Mesothelial cell of epicardium (in vitro differentiated cells): ENCODE data around the gene HHAT. TPM values are rescaled to one million over a fixed set of nuclear protein-coding genes. Genes with fewer than 3 reads are reported as not detected.

ENCODE experiments used
- DNase-seq, 2 experiments: peaks; one replicate each; pipeline ENCODE4 v3.0.0; 2021; ENCODE audit warnings: low spot score in 2 of 2; ENCODE audit not compliant: unreplicated experiment in 2 of 2
- H3K27ac Mint-ChIP-seq: 2 replicates; pipeline ENCODE4 v1.8.0; 2021; ENCODE audit warnings: mixed read lengths
- H3K27me3 Mint-ChIP-seq: 2 replicates; pipeline ENCODE4 v1.8.0; 2021; ENCODE audit warnings: low read depth, mixed read lengths
- H3K36me3 Mint-ChIP-seq: 2 replicates; pipeline ENCODE4 v1.8.0; 2021; ENCODE audit warnings: mixed read lengths
- H3K4me1 Mint-ChIP-seq: 2 replicates; pipeline ENCODE4 v1.8.0; 2021; ENCODE audit warnings: mixed read lengths
- H3K4me3 Mint-ChIP-seq: 2 replicates; pipeline ENCODE4 v1.8.0; 2021; ENCODE audit warnings: mild to moderate bottlenecking, moderate library complexity, mixed read lengths
- H3K9me3 Mint-ChIP-seq: 2 replicates; pipeline ENCODE4 v1.8.0; 2021; ENCODE audit warnings: mixed read lengths
- CTCF ChIP-seq: fragments of 200-600 bp; sonication (generic); IDR thresholded peaks from one replicate; pipeline ENCODE4 v1.5.0; 2021; ENCODE audit warnings: antibody characterized with exemption; ENCODE audit not compliant: unreplicated experiment
- total RNA-seq: library from RNA; stranded (reverse); gene quantifications from 3 replicates; pipeline ENCODE4 v1.2.1, GENCODE V29; 2021

HHAT gene
- total RNA-seq, 1 donor from 2014 or later, result 19.2 TPM

DNA sequence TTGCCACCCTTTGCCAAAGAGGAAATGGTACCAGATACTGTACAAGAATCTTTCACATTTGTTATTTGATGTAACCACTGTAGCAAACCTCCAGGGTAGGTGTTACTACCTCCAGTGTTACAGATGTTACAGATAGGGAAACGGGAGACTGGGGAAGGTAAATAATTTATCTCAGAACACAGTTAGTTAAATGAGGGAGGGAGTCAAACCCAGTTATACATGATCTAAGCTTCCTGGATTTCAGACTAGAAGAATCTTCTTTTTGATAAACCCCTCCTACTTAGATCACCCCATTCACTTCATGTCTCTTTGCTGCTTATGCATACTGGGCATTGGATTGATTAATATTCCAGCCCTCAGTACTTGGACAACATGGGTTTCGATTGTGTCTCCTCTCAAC is 276.4 kb downstream of the HHAT start:
- TF ChIP-seq CTCF, result no peak
- Mint-ChIP-seq H3K4me1 (no peaks in the 10 kb centered on the region), H3K27ac (no peak overlapping the region), H3K36me3 (peaks cover 11% of the 10 kb centered on the region), H3K9me3 (peaks cover 25% of the 10 kb centered on the region), H3K27me3 (no peaks in the 10 kb centered on the region), H3K4me3 (no peak overlapping the region)
- no peak for DNase-seq

GRCh38 chr1:210607361-210607760 is 278.7 kb downstream of the HHAT start:
- H3K27me3 Mint-ChIP-seq, result no peaks in the 10 kb centered on the region
- peaks cover 8% of the 10 kb centered on the region for H3K36me3 Mint-ChIP-seq
- peaks cover 22% of the 10 kb centered on the region for H3K9me3 Mint-ChIP-seq
- H3K27ac Mint-ChIP-seq, result no peak overlapping the region
- H3K4me1 Mint-ChIP-seq, result no peaks in the 10 kb centered on the region
- TF ChIP-seq CTCF, result no peak
- no peak for DNase-seq
- H3K4me3 Mint-ChIP-seq, result no peak overlapping the region

DNA sequence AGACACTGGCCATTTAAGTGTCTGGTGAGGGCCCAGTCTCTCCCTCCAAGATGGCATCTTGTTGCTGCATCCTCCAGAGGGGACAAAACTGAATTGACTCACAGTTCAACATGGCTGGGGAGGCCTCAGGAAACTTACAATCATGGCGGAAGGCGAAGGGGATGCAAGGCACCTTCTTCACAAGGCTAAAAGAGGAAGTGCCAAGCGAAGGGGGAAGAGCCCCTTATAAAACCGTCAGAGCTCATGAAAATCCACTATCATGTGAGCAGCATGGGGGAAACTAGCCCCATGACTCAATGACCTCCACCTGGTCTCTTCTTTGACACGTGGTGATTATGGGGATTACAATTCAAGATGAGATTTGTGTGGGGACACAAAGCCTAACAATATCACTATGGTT is 280.1 kb downstream of the HHAT start:
- no peak for DNase-seq
- no peak for TF ChIP-seq CTCF
- Mint-ChIP-seq H3K4me3 (no peak overlapping the region), H3K36me3 (peaks cover 11% of the 10 kb centered on the region), H3K27me3 (no peaks in the 10 kb centered on the region), H3K4me1 (no peaks in the 10 kb centered on the region), H3K9me3 (peaks cover 33% of the 10 kb centered on the region), H3K27ac (no peak overlapping the region)

DNA sequence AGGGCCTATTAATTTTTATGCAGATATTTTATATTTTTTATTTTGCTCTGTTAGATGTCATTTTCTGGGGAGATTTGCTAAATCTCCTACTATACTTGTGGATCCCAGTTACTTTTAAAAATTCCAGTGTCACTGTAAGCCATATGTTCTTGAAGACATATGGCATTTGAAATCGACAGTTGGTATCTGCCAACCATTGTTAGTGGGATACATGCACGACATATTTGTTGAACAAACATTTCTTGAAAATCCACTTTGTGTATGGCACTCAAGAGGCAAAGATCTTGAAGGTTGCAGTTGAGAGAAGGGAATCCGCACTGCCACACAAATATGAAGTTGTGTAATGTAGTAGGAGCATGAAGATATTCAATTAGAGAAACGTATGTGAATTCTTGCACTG is 287.7 kb downstream of the HHAT start:
- no peak overlapping the region for H3K27ac Mint-ChIP-seq
- TF ChIP-seq CTCF, result no peak
- no peak overlapping the region for H3K4me3 Mint-ChIP-seq
- H3K4me1 Mint-ChIP-seq, result no peaks in the 10 kb centered on the region
- peaks cover 2% of the 10 kb centered on the region for H3K36me3 Mint-ChIP-seq
- peaks cover 10% of the 10 kb centered on the region for H3K9me3 Mint-ChIP-seq
- H3K27me3 Mint-ChIP-seq, result no peaks in the 10 kb centered on the region
- DNase-seq, result no peak

DNA sequence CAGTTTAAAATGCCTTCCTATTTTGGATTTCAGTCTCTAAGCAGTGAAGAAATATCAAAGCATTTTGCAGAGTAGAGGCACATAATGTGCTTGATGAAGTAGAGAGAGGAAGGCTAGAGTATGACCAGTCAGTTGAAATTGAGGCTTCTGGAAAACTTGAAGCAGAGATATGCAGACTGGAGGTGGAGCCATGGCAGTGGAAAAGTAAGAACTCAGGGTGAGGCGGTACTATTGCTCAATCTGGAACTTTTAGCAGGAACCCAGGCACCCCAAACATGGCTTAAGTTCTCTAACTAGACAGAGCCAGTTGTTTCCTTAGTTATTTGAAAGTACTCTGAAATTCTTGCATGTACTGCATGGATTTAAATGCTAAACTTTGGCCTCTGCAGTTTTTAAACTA is 288.6 kb downstream of the HHAT start:
- peaks cover 2% of the 10 kb centered on the region for H3K36me3 Mint-ChIP-seq
- H3K27ac Mint-ChIP-seq, result no peak overlapping the region
- no peaks in the 10 kb centered on the region for H3K4me1 Mint-ChIP-seq
- DNase-seq, result no peak
- H3K27me3 Mint-ChIP-seq, result no peaks in the 10 kb centered on the region
- no peak for TF ChIP-seq CTCF
- H3K9me3 Mint-ChIP-seq, result peaks cover 10% of the 10 kb centered on the region
- no peak overlapping the region for H3K4me3 Mint-ChIP-seq

- Mint-ChIP-seq H3K27ac (no peak overlapping the region), H3K4me3 (no peak overlapping the region), H3K9me3 (peaks cover 2% of the 10 kb centered on the region), H3K36me3 (no peaks in the 10 kb centered on the region), H3K4me1 (no peaks in the 10 kb centered on the region), H3K27me3 (no peaks in the 10 kb centered on the region)
- no peak for TF ChIP-seq CTCF
- DNase-seq, result no peak
Observed at GRCh38 chr1:210618369-210618768, 289.7 kb downstream of the HHAT start.
